Measurements from ENCODE around the gene TREML2.

DNA sequence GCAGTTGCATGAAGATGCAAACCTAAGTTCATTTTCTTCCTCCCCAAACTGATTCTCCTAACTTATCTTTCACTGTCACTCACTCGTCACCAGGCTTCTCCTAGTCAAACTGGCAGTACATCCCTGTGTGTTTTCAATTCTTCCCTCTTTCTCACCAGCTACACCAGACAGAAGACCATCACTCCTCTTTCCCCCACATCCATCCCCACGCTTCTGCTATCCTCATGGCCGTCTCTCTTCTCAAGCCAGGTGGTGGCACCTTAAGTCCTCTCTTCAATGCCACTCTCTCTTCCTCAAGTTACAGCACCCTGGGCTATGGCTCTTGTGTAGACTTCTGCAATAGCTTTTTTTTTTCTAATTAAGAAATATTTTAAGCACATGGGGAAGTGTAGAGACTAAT lies 23.7 kb downstream of the TREML2 start:
- no peak for TF ChIP-seq POLR2A (IDR thresholded peaks at IDR 0.05)
- TF ChIP-seq, protein P1, sequence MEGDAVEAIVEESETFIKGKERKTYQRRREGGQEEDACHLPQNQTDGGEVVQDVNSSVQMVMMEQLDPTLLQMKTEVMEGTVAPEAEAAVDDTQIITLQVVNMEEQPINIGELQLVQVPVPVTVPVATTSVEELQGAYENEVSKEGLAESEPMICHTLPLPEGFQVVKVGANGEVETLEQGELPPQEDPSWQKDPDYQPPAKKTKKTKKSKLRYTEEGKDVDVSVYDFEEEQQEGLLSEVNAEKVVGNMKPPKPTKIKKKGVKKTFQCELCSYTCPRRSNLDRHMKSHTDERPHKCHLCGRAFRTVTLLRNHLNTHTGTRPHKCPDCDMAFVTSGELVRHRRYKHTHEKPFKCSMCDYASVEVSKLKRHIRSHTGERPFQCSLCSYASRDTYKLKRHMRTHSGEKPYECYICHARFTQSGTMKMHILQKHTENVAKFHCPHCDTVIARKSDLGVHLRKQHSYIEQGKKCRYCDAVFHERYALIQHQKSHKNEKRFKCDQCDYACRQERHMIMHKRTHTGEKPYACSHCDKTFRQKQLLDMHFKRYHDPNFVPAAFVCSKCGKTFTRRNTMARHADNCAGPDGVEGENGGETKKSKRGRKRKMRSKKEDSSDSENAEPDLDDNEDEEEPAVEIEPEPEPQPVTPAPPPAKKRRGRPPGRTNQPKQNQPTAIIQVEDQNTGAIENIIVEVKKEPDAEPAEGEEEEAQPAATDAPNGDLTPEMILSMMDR (IDR thresholded peaks at IDR 0.05) = no peak
